H1 (cell line): Measurements from ENCODE around the gene TIGD6. TPM values are rescaled to one million over a fixed set of nuclear protein-coding genes. Genes with fewer than 3 reads are reported as not detected.

Experiments
- BRCA1 ChIP-seq: IDR thresholded peaks from 2 replicates; pipeline ENCODE4 v1.6.1; 2012; ENCODE audit warnings: low read depth, low read length, improper control_type of control experiment
- CHD7 ChIP-seq: fragments of 300-600 bp; sonication (generic); IDR thresholded peaks from 2 replicates; pipeline ENCODE4 v1.7.1; 2012; ENCODE audit warnings: low read length, moderate library complexity, mild to moderate bottlenecking, inconsistent platforms; ENCODE audit not compliant: insufficient replicate concordance
- EP300 ChIP-seq, 2 experiments: IDR thresholded peaks; 1 replicate in 1 of 2; 2 replicates in 1 of 2; pipeline ENCODE4 v1.6.1; 2011 to 2012; ENCODE audit warnings: low read depth in 2 of 2, low read length in 2 of 2, mild to moderate bottlenecking in 2 of 2, borderline replicate concordance in 1 of 2, inconsistent platforms in 1 of 2, moderate library complexity in 1 of 2
- RAD21 ChIP-seq, 2 experiments: IDR thresholded peaks in 1 of 2; conservative IDR thresholded peaks in 1 of 2; 2 replicates each; pipeline ENCODE4 v1.6.1; 2011; ENCODE audit warnings: low read depth in 2 of 2, low read length in 2 of 2, improper control_type of control experiment in 1 of 2, inconsistent platforms in 1 of 2, mild to moderate bottlenecking in 1 of 2, moderate library complexity in 1 of 2
- RFX5 ChIP-seq: IDR thresholded peaks from 2 replicates; pipeline ENCODE4 v1.6.1; 2011; ENCODE audit warnings: low read depth, low read length, improper control_type of control experiment, borderline replicate concordance
- polyA plus RNA-seq, 7 experiments: library from polyadenylated mRNA; depleted of rRNA in 3 of 7; stranded (reverse) in 5 of 7; unstranded in 2 of 7; fragments of >200 nt in 5 of 7; fragments of 200-250 nt in 2 of 7; gene quantifications; 1 replicate in 5 of 7; 2 replicates in 1 of 7; 4 replicates in 1 of 7; pipeline versions ENCODE4 v1.2.1 to v1.2.3, GENCODE V29; 2011 to 2013; ENCODE audit warnings: missing spikeins in 2 of 7, mixed read lengths in 2 of 7
- total RNA-seq: library from RNA; stranded (reverse); fragmentation: NEBNext Ultra II Directional; extraction: Animal tissue kit (Norgen Biotek cat#: 25700); gene quantifications from 2 replicates; pipeline ENCODE4 v1.2.1, GENCODE V29; 2021

TIGD6 gene
- total and polyA plus RNA-seq, 2 of the 8 experiments (the other 6 are each of a cell fraction or from before 2014, with no cell fraction given) = 1.3 to 2.4 TPM

GRCh38 chr5:149948993-149949392, 51.5 kb downstream of the TIGD6 start (continued):
- TF ChIP-seq CHD7 (no peak), BRCA1 (no peak), EP300 (IDR thresholded peaks at IDR 0.05; ENCODE audit: borderline replicate concordance in 1 of 2, low read depth in 2 of 2, low read length in 2 of 2) (no peak), RAD21 (IDR thresholded peaks at IDR 0.05 in 1 of 2, conservative IDR thresholded peaks at IDR 0.05 in 1 of 2; ENCODE audit: low read depth in 2 of 2, low read length in 2 of 2) (no peak), RFX5 (no peak)
